Mesothelial cell of epicardium (in vitro differentiated cells): ENCODE results near the gene FBXO28. TPM values are rescaled to one million over a fixed set of nuclear protein-coding genes. Genes with fewer than 3 reads are reported as not detected.

Experiments
- DNase-seq, 2 experiments: peaks; one replicate each; pipeline ENCODE4 v3.0.0; 2021; ENCODE audit warnings: low spot score in 2 of 2; ENCODE audit not compliant: unreplicated experiment in 2 of 2
- H3K27ac Mint-ChIP-seq: 2 replicates; pipeline ENCODE4 v1.8.0; 2021; ENCODE audit warnings: mixed read lengths
- H3K27me3 Mint-ChIP-seq: 2 replicates; pipeline ENCODE4 v1.8.0; 2021; ENCODE audit warnings: low read depth, mixed read lengths
- H3K36me3 Mint-ChIP-seq: 2 replicates; pipeline ENCODE4 v1.8.0; 2021; ENCODE audit warnings: mixed read lengths
- H3K4me1 Mint-ChIP-seq: 2 replicates; pipeline ENCODE4 v1.8.0; 2021; ENCODE audit warnings: mixed read lengths
- H3K4me3 Mint-ChIP-seq: 2 replicates; pipeline ENCODE4 v1.8.0; 2021; ENCODE audit warnings: mild to moderate bottlenecking, moderate library complexity, mixed read lengths
- H3K9me3 Mint-ChIP-seq: 2 replicates; pipeline ENCODE4 v1.8.0; 2021; ENCODE audit warnings: mixed read lengths
- total RNA-seq: library from RNA; stranded (reverse); gene quantifications from 3 replicates; pipeline ENCODE4 v1.2.1, GENCODE V29; 2021
- TF ChIP-seq, protein P1 (sequence below): fragments of 200-600 bp; sonication (generic); IDR thresholded peaks from one replicate; pipeline ENCODE4 v1.5.0; 2021; ENCODE audit warnings: antibody characterized with exemption; ENCODE audit not compliant: unreplicated experiment

Gene FBXO28
- total RNA-seq, 1 donor from 2014 or later: 26.7 TPM

DNA sequence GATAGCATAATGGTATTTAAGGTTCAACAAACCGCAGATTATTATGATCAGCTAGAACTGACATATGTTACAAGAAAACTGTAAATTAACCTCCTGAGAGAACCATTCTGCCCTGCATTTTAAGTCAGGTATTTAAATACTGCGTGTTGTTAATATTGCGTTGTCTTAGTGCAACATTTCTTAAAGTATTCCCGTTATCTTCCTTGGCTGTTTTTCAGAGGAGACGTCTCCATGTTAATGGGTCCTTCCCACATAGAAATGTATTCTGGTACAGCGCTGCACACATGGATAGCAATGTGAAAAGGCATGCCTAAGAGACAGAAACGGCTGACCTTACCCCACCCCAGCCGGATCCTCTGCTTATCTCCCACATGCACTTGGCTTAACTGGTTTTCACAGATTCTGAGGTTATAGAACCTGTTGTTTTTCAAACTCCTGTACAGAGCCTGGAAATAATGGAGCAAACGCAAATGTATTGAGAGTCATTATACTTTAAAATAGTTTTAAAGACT is 46.3 kb downstream of the FBXO28 start:
- Mint-ChIP-seq H3K4me3 (no peak overlapping the region), H3K9me3 (no peaks in the 10 kb centered on the region), H3K27me3 (no peaks in the 10 kb centered on the region), H3K27ac (peak overlapping the region; percentile 48), H3K36me3 (peaks cover 24% of the 10 kb centered on the region), H3K4me1 (peaks cover 20% of the 10 kb centered on the region)
- TF ChIP-seq, protein P1, sequence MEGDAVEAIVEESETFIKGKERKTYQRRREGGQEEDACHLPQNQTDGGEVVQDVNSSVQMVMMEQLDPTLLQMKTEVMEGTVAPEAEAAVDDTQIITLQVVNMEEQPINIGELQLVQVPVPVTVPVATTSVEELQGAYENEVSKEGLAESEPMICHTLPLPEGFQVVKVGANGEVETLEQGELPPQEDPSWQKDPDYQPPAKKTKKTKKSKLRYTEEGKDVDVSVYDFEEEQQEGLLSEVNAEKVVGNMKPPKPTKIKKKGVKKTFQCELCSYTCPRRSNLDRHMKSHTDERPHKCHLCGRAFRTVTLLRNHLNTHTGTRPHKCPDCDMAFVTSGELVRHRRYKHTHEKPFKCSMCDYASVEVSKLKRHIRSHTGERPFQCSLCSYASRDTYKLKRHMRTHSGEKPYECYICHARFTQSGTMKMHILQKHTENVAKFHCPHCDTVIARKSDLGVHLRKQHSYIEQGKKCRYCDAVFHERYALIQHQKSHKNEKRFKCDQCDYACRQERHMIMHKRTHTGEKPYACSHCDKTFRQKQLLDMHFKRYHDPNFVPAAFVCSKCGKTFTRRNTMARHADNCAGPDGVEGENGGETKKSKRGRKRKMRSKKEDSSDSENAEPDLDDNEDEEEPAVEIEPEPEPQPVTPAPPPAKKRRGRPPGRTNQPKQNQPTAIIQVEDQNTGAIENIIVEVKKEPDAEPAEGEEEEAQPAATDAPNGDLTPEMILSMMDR: no peak
- no peak for DNase-seq

- H3K36me3 Mint-ChIP-seq: peaks cover 11% of the 10 kb centered on the region
- no peaks in the 10 kb centered on the region for H3K27me3 Mint-ChIP-seq
- H3K27ac Mint-ChIP-seq: no peak overlapping the region
- no peak for DNase-seq
- H3K4me1 Mint-ChIP-seq: peaks cover 20% of the 10 kb centered on the region
- TF ChIP-seq, protein P1: no peak
- H3K4me3 Mint-ChIP-seq: no peak overlapping the region
- H3K9me3 Mint-ChIP-seq: no peaks in the 10 kb centered on the region
These were observed 48.9 kb downstream of the FBXO28 start for GRCh38 chr1:224162768-224163167.

DNA sequence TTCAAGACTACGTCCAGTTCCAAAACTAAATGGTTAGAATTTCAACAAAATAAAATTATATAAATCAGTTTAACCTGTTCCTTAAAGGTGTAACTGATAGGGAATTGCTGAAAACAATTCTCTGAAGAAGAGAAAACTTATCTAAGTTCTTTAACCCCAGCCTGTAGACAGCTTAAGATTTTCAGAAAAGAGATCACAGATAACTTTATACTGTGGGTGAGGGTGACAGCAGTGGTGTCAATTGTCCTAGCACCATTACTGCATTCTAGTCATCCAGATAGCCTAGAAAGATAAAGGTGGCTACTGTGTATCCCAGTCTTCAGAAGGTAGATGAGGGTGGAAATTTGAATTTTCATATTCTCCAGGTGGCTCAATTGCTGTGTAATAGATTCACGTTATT is 49.4 kb downstream of the FBXO28 start:
- TF ChIP-seq, protein P1: no peak
- H3K27me3 Mint-ChIP-seq: no peaks in the 10 kb centered on the region
- no peak overlapping the region for H3K4me3 Mint-ChIP-seq
- H3K36me3 Mint-ChIP-seq: peaks cover 7% of the 10 kb centered on the region
- H3K4me1 Mint-ChIP-seq: peaks cover 20% of the 10 kb centered on the region
- H3K27ac Mint-ChIP-seq: no peak overlapping the region
- H3K9me3 Mint-ChIP-seq: no peaks in the 10 kb centered on the region
- no peak for DNase-seq

DNA sequence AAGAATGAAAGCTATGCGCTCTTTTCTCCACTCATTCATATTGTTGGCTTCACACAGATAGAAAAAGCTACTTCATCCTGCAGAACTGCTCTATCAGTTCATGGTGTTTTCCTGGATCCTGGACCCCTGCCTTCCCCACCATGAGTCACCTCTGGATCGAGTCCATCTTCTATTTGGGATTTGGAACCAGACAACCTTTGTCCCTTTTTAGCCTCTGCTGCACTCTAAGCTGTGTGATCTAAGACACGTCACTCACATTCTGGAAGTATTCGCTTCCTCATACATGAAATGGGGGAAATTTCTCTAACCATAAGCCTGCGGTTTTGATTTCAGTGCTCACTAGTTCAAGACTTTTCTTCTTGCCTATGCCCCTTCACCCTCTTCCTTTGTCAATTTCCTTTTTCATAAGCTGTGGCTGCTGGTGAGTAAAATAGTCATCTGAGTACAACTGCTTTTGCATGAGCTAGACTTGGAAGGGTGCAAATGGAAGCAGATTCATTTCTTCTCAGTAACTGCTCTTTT is 55.0 kb downstream of the FBXO28 start:
- H3K9me3 Mint-ChIP-seq: peaks cover 12% of the 10 kb centered on the region
- H3K27me3 Mint-ChIP-seq: no peaks in the 10 kb centered on the region
- no peak overlapping the region for H3K4me3 Mint-ChIP-seq
- DNase-seq: no peak
- TF ChIP-seq, protein P1: no peak
- peaks cover 17% of the 10 kb centered on the region for H3K4me1 Mint-ChIP-seq
- peak overlapping the region; percentile 41 for H3K27ac Mint-ChIP-seq
- H3K36me3 Mint-ChIP-seq: peaks cover 4% of the 10 kb centered on the region

GRCh38 chr1:224169718-224170270 is 55.9 kb downstream of the FBXO28 start:
- Mint-ChIP-seq H3K9me3 (peaks cover 12% of the 10 kb centered on the region), H3K27ac (no peak overlapping the region), H3K27me3 (no peaks in the 10 kb centered on the region), H3K4me3 (no peak overlapping the region), H3K4me1 (peaks cover 10% of the 10 kb centered on the region), H3K36me3 (peaks cover 4% of the 10 kb centered on the region)
- TF ChIP-seq, protein P1: no peak
- DNase-seq: no peak

DNA sequence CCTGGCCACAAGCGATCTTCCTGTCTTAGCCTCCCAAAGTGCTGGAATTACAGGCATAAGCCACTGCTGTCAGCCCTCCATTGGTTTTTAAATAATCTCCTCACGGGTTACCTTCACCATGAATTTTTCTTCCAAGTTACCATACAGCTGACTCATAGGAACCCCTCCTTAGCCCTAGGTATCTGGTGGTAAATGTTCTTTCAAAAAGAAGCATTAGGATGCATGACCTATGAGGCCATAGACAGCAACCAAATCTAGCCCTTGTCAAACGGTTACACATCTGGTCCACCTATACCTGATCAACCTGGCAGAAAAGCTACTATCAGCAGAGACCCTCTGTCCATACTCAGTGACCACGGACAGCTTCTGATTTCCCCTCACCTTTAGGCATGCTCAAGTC is 56.4 kb downstream of the FBXO28 start:
- Mint-ChIP-seq H3K27me3 (no peaks in the 10 kb centered on the region), H3K27ac (no peak overlapping the region), H3K4me1 (peaks cover 11% of the 10 kb centered on the region), H3K4me3 (no peak overlapping the region), H3K9me3 (peaks cover 12% of the 10 kb centered on the region), H3K36me3 (peaks cover 4% of the 10 kb centered on the region)
- TF ChIP-seq, protein P1: no peak
- DNase-seq: no peak
